CD4-positive, alpha-beta T cell treated with Interleukin-17A for 1 hour (primary cell): ENCODE results near the gene CNN2.

ENCODE experiments used
- DNase-seq: peaks from one replicate; pipeline ENCODE4 v3.0.0-alpha.2; 2020

The CNN2 gene

GRCh38 chr19:996051-996838, 30.2 kb upstream of the CNN2 start:
- peak; percentile 88 for DNase-seq

GRCh38 chr19:998064-998463, 28.3 kb upstream of the CNN2 start:
- no peak for DNase-seq

- DNase-seq, result no peak
These were observed 27.1 kb upstream of the CNN2 start for GRCh38 chr19:999379-999719.

GRCh38 chr19:1000095-1000494, 26.3 kb upstream of the CNN2 start, which contains the start of gene GRIN3B:
Gene GRIN3B (plus strand): TSS chr19:1000419. CDS start chr19:1000438, 19 bp downstream.
- DNase-seq, result peak; percentile 71

GRCh38 chr19:1000591-1001537, 25.5 kb upstream of the CNN2 start:
- no peak for DNase-seq

GRCh38 chr19:1001538-1002166, 24.8 kb upstream of the CNN2 start:
- peak; percentile 73 for DNase-seq

- no peak for DNase-seq
These were observed 23.8 kb upstream of the CNN2 start for GRCh38 chr19:1002600-1002999.

GRCh38 chr19:1003283-1003682, 23.1 kb upstream of the CNN2 start:
- no peak for DNase-seq

GRCh38 chr19:1004204-1004802, 22.1 kb upstream of the CNN2 start:
- DNase-seq, result no peak

GRCh38 chr19:1004803-1005664, 21.4 kb upstream of the CNN2 start:
- DNase-seq, result no peak

- DNase-seq, result no peak
These were observed 19.6 kb upstream of the CNN2 start for GRCh38 chr19:1006711-1007398.

GRCh38 chr19:1007399-1008251, 18.8 kb upstream of the CNN2 start:
- DNase-seq, result no peak

- no peak for DNase-seq
These were observed 18.0 kb upstream of the CNN2 start for GRCh38 chr19:1008268-1009040.

- DNase-seq, result no peak
These were observed 17.1 kb upstream of the CNN2 start for GRCh38 chr19:1009041-1009980.

- no peak for DNase-seq
These were observed 16.3 kb upstream of the CNN2 start for GRCh38 chr19:1009981-1010538.

- no peak for DNase-seq
These were observed 15.6 kb upstream of the CNN2 start for GRCh38 chr19:1010586-1011510.

- DNase-seq, result no peak
These were observed 14.5 kb upstream of the CNN2 start for GRCh38 chr19:1011831-1012333.
